ENCODE measurements around the gene ARF3. TPM values are rescaled to one million over a fixed set of nuclear protein-coding genes. Genes with fewer than 3 reads are reported as not detected.
A peak's percentile ranks its signal among the peaks of the same experiment; 100 is the strongest.

The ARF3 gene
- total RNA-seq, 4 donors from 2014 or later = 65.1 to 89.3 (median 80.1) TPM

GRCh38 chr12:48936379-48936979 is 20.8 kb downstream of the ARF3 start:
- TF ChIP-seq POLR2A (IDR thresholded peaks at IDR 0.05) (no peak), CTCF (IDR thresholded peaks at IDR 0.05) (no peak)
- intact Hi-C loops (cut with DNase I; ENCODE audit: low total_unique reads) = no loop called here
- DNase-seq (ENCODE audit: low spot score in 2 of 2) = peak; percentile 49 to 92
- H3K4me3 ChIP-seq (ENCODE audit: low read depth, poor library complexity, severe bottlenecking) = no peak overlapping the region

- intact Hi-C loops (cut with DNase I; ENCODE audit: low total_unique reads) = no loop called here
- WGBS, 2 donors = 100% methylated on average over 1 of the region's 1 CpG
- DNase-seq (ENCODE audit: low spot score in 2 of 2) = no peak
Observed at GRCh38 chr12:48934312-48934706, 23.0 kb downstream of the ARF3 start.

GRCh38 chr12:48933664-48934311 is 23.5 kb downstream of the ARF3 start:
- intact Hi-C loops (cut with DNase I; ENCODE audit: low total_unique reads) = no loop called here
- no peak overlapping the region for H3K4me3 ChIP-seq (ENCODE audit: low read depth, poor library complexity, severe bottlenecking)
- 83 to 87% methylated on average over 9 of the region's 9 CpGs for WGBS, 2 donors

More at GRCh38 chr12:48934312-48934706, 23.0 kb downstream of the ARF3 start:
- no peak overlapping the region for H3K4me3 ChIP-seq (ENCODE audit: low read depth, poor library complexity, severe bottlenecking)
- TF ChIP-seq CTCF (IDR thresholded peaks at IDR 0.05) = no peak
- no peak for TF ChIP-seq POLR2A (IDR thresholded peaks at IDR 0.05)

GRCh38 chr12:48932878-48933277 is 24.4 kb downstream of the ARF3 start:
- H3K4me3 ChIP-seq (ENCODE audit: low read depth, poor library complexity, severe bottlenecking) = no peak overlapping the region
- 69 to 73% methylated on average over 2 of the region's 2 CpGs for WGBS, 2 donors
- TF ChIP-seq POLR2A (IDR thresholded peaks at IDR 0.05) (no peak), CTCF (IDR thresholded peaks at IDR 0.05) (no peak)
- intact Hi-C loops (cut with DNase I; ENCODE audit: low total_unique reads) = no loop called here
- no peak for DNase-seq (ENCODE audit: low spot score in 2 of 2)

More at GRCh38 chr12:48933664-48934311, 23.5 kb downstream of the ARF3 start:
- TF ChIP-seq POLR2A (IDR thresholded peaks at IDR 0.05) (no peak), CTCF (IDR thresholded peaks at IDR 0.05) (no peak)
- no peak for DNase-seq (ENCODE audit: low spot score in 2 of 2)

GRCh38 chr12:48930475-48930874 is 26.8 kb downstream of the ARF3 start:
- 85 to 89% methylated on average over 4 of the region's 4 CpGs for WGBS, 2 donors
- intact Hi-C loops (cut with DNase I; ENCODE audit: low total_unique reads) = no loop called here

More at GRCh38 chr12:48930475-48930874, 26.8 kb downstream of the ARF3 start:
- no peak for TF ChIP-seq POLR2A (IDR thresholded peaks at IDR 0.05)
- no peak for TF ChIP-seq CTCF (IDR thresholded peaks at IDR 0.05)
- no peak for DNase-seq (ENCODE audit: low spot score in 2 of 2)
- H3K4me3 ChIP-seq (ENCODE audit: low read depth, poor library complexity, severe bottlenecking) = no peak overlapping the region

All from lower leg skin (tissue), 4 donors.